ENCODE data around the gene DNAJC16. TPM values are rescaled to one million over a fixed set of nuclear protein-coding genes. Genes with fewer than 3 reads are reported as not detected.
"Not testable (repeated sequence)": the region's sequence is repeated elsewhere in the genome, so short reads cannot be mapped to it uniquely, and the experiment has no call there.

The DNAJC16 gene
- total and polyA plus RNA-seq, 8 donors, result 15.9 to 26.3 (median 19.8) TPM

GRCh38 chr1:15483971-15484370 lies 42.7 kb upstream of the DNAJC16 start:
- intact Hi-C loops (cut with DNase I), result no loop called here
- ATAC-seq (no peak), DNase-seq (no peak)
- H3K9me3 ChIP-seq, result no peaks in the 10 kb centered on the region
- no peaks in the 10 kb centered on the region for H3K27me3 ChIP-seq
- TF ChIP-seq, protein P1, sequence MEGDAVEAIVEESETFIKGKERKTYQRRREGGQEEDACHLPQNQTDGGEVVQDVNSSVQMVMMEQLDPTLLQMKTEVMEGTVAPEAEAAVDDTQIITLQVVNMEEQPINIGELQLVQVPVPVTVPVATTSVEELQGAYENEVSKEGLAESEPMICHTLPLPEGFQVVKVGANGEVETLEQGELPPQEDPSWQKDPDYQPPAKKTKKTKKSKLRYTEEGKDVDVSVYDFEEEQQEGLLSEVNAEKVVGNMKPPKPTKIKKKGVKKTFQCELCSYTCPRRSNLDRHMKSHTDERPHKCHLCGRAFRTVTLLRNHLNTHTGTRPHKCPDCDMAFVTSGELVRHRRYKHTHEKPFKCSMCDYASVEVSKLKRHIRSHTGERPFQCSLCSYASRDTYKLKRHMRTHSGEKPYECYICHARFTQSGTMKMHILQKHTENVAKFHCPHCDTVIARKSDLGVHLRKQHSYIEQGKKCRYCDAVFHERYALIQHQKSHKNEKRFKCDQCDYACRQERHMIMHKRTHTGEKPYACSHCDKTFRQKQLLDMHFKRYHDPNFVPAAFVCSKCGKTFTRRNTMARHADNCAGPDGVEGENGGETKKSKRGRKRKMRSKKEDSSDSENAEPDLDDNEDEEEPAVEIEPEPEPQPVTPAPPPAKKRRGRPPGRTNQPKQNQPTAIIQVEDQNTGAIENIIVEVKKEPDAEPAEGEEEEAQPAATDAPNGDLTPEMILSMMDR (IDR thresholded peaks at IDR 0.05), result no peak
- no peaks in the 10 kb centered on the region for H3K4me1 ChIP-seq
- H3K36me3 ChIP-seq, result peaks cover 0 to 4% of the 10 kb centered on the region in 2 donors
- H3K4me3 ChIP-seq, result no peak overlapping the region
- no peak overlapping the region for H3K27ac ChIP-seq

- H3K4me3 ChIP-seq; intact Hi-C loops (cut with DNase I); H3K4me1 ChIP-seq; ATAC-seq; H3K36me3 ChIP-seq; H3K9me3 ChIP-seq; H3K27ac ChIP-seq; DNase-seq; H3K27me3 ChIP-seq: not testable (repeated sequence)
Observed at GRCh38 chr1:15484443-15484842, 42.2 kb upstream of the DNAJC16 start.

DNA sequence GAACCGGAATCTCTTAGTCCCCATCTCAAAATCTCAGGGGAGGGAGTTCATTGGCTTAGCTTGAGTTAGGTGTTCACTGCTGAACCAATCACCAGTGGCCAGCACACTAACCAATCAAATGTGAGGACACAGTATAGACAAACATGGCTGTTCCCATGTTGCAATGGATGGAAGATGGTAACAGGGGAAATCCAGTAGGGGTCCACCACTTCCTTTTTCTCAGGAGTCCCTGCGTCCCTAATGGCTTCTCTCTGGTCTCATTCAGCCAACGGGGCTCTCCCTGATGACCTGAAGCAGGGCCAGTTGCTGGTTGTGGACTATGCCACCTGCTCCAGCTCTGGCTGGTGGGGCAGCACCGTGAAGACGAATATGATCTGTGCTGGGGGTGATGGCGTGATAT lies 41.0 kb upstream of the DNAJC16 start:
- TF ChIP-seq, protein P1 (IDR thresholded peaks at IDR 0.05), result no peak
- Histone ChIP-seq H3K9me3 (no peaks in the 10 kb centered on the region), H3K27ac (no peak overlapping the region), H3K27me3 (no peaks in the 10 kb centered on the region), H3K36me3 (peaks cover 0 to 4% of the 10 kb centered on the region in 2 donors), H3K4me3 (no peak overlapping the region), H3K4me1 (no peaks in the 10 kb centered on the region)
- intact Hi-C loops (cut with DNase I), result no loop called here
- DNase-seq (no peak), ATAC-seq (no peak)

- DNase-seq; ATAC-seq; H3K27ac ChIP-seq; H3K4me3 ChIP-seq; intact Hi-C loops (cut with DNase I); H3K9me3 ChIP-seq; H3K4me1 ChIP-seq; H3K27me3 ChIP-seq: not testable (repeated sequence)
- peaks cover 0 to 15% of the 10 kb centered on the region in 2 donors for H3K36me3 ChIP-seq
Observed at GRCh38 chr1:15486844-15487610, 39.6 kb upstream of the DNAJC16 start.

DNA sequence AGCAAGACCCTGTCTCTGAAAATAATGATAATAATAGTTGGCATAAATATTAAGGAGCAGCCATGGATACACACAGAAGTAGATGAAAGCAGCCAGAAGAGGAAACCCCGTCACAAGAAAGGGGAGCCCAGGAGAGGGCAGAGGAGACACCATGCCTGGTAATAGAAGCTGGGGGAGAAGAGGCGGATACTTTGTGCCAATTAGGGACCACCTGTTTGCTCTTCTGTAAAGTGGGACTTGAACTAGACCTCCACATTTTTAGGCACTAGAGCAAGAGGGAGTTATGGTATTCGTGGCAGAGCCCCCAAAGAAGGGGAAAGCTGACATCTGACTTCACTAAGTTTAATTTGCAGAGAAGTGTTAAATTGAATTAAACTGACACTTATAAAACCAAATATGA lies 38.3 kb upstream of the DNAJC16 start:
- no peaks in the 10 kb centered on the region for H3K4me1 ChIP-seq
- H3K27ac ChIP-seq, result no peak overlapping the region
- H3K36me3 ChIP-seq, result peaks cover 0 to 28% of the 10 kb centered on the region in 2 donors
- H3K27me3 ChIP-seq, result no peaks in the 10 kb centered on the region
- H3K4me3 ChIP-seq, result no peak overlapping the region
- ATAC-seq, result no peak
- intact Hi-C loops (cut with DNase I), result no loop called here
- H3K9me3 ChIP-seq, result no peaks in the 10 kb centered on the region
- no peak for DNase-seq
- TF ChIP-seq, protein P1 (IDR thresholded peaks at IDR 0.05), result no peak

DNA sequence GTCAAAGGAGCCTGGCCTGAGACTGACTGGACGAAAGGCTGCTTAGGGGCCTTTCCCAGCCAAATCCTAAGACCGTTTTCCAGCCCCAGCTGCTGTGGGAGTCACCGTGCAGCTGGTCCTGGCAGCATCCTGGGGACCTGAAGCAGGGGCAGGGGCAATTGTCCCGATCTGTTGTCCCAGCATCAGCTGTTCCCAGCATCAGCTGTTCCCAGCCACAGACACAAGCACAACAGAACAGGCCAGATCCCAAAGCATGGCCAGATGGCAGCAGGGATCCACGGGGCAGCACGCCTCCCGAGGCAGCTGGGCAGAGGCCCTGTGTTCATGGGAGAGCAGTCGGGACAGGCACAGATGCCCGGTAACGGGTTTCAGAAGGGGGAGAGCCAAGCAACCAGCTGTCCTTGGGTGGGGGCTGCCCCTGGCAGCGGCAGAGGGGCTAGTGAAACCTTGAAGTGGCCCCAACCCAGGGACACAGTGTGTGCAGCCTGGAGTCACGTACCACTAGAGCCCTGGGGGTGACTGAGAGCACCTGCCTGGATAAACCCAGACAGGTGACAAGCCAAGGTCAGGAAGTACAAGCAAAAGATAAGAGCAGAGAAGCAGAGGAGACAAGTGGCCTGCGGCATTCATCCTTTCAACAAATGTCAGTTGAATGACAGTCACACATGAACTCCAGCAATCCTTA lies 37.5 kb upstream of the DNAJC16 start:
- Histone ChIP-seq H3K27me3 (no peaks in the 10 kb centered on the region), H3K9me3 (no peaks in the 10 kb centered on the region), H3K36me3 (peaks cover 0 to 36% of the 10 kb centered on the region in 2 donors), H3K27ac (no peak overlapping the region), H3K4me1 (no peaks in the 10 kb centered on the region), H3K4me3 (no peak overlapping the region)
- intact Hi-C loops (cut with DNase I), result no loop called here
- TF ChIP-seq, protein P1 (IDR thresholded peaks at IDR 0.05), result no peak
- DNase-seq, result no peak
- no peak for ATAC-seq

- H3K4me1 ChIP-seq; intact Hi-C loops (cut with DNase I); DNase-seq; H3K9me3 ChIP-seq; H3K4me3 ChIP-seq; ATAC-seq; H3K27ac ChIP-seq; H3K27me3 ChIP-seq: not testable (repeated sequence)
- peaks cover 0 to 49% of the 10 kb centered on the region in 2 donors for H3K36me3 ChIP-seq
Observed at GRCh38 chr1:15491010-15491409, 35.6 kb upstream of the DNAJC16 start.

Data from left lung (tissue), 10 donors.